ACHN (cell line): ENCODE results near the gene C22orf23.
A peak's percentile ranks its signal among the peaks of the same experiment; 100 is the strongest.

ENCODE experiments used
- DNase-seq: peaks from one replicate; pipeline ENCODE4 v3.0.0-alpha.2; 2015
- in situ Hi-C: cut with HindIII; loops from 2 replicates; pipeline ENCODE4 v1.10.0; 2017; ENCODE audit warnings: low sequenced_read_pairs, low pct_ligation_motif_present, low pct_unique_long_range_greater_than_20kb

Gene C22orf23

DNA sequence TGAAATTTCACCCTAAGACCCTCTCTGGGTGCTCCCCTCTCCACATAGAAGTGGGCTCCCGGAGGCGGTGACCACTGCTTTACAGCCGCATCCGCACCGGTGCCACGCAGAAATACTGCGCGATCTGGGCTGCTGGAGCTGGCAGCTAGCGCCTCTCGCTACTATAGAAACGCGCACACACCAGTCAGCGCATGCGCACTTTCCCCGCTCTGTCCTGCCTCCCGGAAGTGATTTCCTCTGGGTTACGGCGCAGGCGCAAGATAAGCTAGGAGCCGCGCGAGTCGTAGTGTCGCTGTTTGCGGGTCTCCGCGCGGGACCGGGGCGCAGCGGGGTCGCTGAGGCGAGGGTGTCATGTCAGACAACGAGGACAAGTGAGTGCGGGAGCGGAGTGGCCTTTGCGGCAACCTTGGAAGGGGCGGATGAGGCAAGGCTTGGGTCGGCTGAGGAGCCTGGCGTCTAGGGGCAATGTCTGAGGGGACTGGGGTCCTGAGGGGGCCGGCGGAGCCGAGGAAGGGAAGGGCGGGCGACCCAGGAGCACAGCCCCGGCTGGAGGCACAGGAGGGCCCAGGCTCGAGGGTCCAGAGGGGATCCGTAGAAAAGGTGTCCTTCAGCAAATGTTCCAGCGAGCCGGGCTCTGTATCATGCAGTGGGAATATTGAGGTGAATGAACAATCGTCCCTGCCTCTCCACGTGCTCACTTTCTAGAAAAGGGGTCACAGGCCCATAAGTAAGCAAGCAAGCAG, at the start of gene C22orf23, which contains the start of gene POLR2F:
TSS of gene C22orf23 (minus strand) at position 165 of the 743 bp plus-strand sequence. CDS start 452 bp downstream, outside the sequence.
TSS of gene POLR2F (plus strand) at position 263 of the 743 bp plus-strand sequence. CDS start at position 352, 89 bp downstream.
- in situ Hi-C loops: no loop called here

DNA sequence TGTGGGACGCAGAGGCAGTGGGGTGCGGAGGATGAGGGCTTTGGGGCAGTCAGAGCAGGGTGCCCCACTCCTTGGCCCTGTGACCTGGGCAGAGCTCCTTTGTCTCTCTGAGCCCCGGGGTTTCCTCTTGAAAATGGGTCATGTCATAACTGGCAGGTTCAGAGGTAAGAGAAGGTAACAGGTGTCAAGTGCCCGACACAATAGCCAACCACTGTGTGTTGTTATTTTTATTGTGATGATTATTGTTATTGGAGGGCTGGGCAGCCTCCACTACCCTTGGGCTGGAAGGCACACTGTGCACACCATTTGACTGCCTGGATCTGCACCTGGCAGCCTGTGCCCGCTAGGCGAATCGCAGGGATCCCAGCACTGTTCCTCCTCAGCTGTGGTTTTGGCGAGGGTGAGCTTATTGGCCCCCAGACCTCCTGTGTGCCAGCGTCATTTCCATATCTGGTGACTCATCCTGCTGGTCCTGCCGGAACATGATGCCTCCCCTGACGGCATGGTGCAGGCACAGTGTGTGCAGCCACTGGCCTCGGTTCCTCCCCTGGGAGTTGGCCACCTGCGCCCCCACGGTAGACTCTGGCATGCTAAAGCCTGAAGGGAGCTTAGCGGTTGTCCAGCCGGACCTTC, 46.4 kb upstream of the C22orf23 start:
- in situ Hi-C loops: no loop called here
- peak; percentile 67 for DNase-seq

More for the DNA sequence above, at the start of gene C22orf23, which contains the start of gene POLR2F:
- peak; percentile 94 for DNase-seq

DNA sequence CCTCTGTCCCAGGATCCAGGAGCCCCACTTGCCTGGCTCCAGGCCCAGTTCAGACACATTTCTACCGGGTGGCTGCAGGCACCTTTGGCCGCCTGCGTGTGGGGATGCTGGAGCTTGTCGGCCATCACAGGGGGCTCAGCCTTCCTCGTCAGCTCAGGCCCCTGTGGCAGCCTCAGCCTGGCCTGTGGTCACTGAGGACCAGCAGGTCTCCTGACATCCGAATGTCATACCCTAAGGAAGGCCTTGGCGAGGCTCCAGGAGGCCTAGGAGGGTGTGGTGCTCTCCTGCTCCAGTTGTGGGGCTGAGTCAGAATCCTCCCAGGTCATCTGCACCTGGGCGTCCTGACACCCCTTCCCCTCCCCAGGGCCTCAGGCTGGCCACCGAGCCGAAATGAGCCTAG, 45.8 kb upstream of the C22orf23 start:
- in situ Hi-C loops: no loop called here
- no peak for DNase-seq

- no peak for DNase-seq
- in situ Hi-C loops: no loop called here
Measured at GRCh38 chr22:37998543-37998942, 45.1 kb upstream of the C22orf23 start.

DNA sequence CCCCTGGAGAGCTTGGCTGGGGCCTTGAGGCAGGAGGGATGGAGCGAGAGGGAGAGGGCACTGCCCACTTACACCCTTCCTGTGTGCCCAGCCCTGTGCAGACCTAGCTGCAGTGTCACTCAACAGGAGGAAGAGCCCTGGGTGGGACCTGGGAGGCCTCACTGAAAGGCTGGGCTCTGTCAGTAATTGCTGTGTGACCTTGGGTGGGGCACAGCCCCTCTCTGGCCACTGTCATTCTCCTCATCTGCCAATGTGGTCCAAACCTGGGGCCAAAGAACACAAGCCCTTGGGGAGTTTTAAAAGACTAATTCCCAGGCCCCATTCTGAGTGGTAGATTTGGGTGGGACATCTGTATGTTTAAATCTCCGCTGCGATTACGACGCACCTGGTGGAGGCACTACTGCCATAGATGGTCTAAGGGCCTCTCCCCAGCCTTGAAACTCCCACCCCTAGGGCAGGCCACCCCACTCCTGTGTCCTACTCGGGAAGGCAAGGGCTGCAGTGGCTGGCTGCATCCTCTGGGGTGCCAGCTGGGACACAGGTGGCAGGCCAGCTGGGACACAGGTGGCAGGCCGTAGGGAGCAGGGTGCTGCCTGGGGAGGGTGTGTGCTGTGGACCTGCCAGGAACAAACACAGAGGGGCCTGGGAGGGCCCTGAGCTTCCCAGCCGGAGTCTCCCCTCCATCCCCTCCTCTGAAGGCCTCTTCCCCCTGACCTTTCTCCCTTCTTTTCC, 43.3 kb upstream of the C22orf23 start:
- DNase-seq: no peak
- in situ Hi-C loops: no loop called here

DNA sequence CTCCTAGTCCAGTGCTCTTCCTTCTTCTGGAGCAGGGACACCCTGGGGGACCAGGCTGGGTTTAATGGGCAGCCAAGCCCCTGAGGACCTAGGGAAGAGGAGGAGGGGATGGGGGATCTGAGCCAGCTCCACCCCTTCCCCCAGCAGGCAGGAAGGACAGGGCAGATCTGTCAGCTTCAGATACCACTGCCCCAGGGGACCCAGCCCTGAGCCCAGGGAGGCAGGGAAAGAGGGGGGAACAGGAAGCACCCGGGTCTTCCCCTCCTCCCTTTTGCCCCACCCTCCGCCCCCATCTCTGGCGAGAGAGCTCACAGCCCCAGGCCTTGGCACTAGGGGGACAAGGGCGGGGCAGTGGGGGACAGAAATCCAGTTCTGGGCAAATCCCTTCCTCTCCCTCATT, 42.7 kb upstream of the C22orf23 start:
- no peak for DNase-seq
- in situ Hi-C loops: no loop called here

DNA sequence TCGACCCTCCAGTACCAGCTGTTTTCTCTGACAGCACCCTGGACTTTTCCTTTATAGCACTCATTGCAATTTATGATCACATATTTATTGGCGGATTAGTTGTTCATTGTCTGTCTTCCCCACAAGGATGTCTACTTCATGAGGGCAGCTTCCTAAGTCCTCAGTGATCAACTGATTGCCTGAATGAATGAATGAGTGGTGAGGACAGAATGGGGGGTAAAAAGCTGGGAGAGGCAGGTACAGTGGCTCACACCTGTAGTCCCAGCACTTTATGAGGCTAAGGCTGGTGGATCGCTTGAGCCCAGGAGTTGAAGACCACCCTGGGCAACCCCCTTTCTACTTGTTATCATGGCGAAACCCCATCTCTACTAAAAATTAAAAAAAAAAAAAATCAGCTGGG, 42.1 kb upstream of the C22orf23 start:
- DNase-seq: no peak
- in situ Hi-C loops: no loop called here

- in situ Hi-C loops: no loop called here
- no peak for DNase-seq
Measured at GRCh38 chr22:37994982-37995381, 41.6 kb upstream of the C22orf23 start.

GRCh38 chr22:37994049-37994448, 40.6 kb upstream of the C22orf23 start:
- in situ Hi-C loops: no loop called here
- DNase-seq: no peak

GRCh38 chr22:37991731-37992442, 38.5 kb upstream of the C22orf23 start:
- in situ Hi-C loops: no loop called here

DNA sequence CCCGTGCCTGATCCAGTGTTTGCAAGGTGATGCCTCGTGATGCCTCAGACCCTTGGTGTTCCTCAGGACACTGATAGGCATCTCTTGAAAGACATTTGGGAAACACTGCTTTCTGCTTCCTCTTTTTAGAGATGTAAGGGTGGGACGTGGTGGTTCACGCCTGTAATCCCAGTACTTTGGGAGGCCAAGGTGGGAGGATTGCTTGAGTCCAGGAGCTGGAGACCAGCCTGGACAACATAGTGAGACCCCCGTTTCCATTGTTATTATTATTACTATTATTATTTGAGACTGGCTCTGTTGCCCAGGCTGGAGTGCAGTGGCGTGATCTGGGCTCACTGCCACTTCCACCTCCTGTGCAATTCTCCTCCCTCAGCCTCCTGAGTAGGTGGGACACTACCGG, 37.5 kb upstream of the C22orf23 start:
- in situ Hi-C loops: no loop called here
- no peak for DNase-seq

More at GRCh38 chr22:37991731-37992442, 38.5 kb upstream of the C22orf23 start:
- no peak for DNase-seq

DNA sequence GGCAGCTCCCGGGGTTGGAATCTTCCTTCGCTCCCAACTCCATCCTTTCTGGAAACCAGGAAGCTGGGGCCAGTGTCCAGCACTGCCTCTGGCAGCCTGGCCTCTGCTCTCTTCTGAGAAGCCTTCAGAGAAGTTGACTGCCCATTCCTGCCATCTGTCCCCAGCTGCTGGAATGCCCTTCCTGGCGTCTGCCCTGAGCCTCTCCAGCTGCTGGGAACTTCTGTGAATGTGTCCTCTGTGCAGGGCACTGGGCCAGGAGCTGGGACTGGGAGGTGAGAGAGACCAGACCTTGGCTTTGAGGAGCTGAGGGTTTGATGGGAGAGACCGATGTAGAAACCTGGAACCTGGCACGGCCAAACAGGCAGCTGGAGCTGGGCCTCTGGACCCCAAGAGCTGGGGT, 36.9 kb upstream of the C22orf23 start:
- DNase-seq: no peak
- in situ Hi-C loops: no loop called here

DNA sequence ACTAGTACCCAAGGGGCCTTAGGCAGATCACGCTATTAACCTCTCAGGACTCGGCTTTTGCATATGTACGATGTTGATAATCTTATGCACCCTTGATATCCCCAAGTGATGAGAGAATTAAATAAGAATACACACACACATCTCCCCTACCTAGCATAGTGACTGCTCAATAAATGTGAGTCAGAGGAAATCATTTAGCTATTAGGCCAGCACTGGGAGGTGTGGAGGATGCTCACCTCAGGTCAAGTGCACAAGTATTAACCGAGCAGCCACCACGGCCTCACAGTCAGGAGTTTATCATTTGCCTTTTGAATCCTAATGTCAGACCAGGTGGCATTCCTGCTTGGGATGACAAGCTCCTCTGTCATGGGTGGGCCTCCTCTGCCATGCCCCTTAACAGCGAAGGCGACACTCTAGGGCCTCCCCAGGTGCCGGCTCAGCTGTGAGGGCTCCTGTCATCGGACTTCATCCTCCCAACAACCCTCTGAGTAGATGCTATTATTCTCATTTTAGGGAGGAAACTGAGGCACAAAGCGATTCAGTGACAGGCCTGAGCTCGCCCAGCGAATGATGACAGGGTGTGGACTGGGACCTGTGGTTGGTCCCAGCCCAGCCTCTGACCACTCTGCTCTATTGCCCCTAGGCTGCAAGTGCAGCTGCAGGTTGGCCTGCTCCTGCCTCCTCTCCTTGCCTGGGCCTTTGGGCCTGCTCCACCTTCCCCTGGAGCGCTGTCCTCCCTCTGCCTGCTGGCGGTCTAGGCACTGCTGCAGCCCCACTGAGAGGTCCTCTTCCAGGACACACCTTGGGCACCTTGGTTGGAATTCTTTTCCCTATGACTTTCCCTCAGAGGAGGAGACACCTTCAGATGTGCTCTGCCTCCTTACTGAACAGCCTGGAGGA, 36.0 kb upstream of the C22orf23 start:
- in situ Hi-C loops: no loop called here
- DNase-seq: no peak

GRCh38 chr22:37986371-37986770, 33.0 kb upstream of the C22orf23 start:
- in situ Hi-C loops: no loop called here
- no peak for DNase-seq

DNA sequence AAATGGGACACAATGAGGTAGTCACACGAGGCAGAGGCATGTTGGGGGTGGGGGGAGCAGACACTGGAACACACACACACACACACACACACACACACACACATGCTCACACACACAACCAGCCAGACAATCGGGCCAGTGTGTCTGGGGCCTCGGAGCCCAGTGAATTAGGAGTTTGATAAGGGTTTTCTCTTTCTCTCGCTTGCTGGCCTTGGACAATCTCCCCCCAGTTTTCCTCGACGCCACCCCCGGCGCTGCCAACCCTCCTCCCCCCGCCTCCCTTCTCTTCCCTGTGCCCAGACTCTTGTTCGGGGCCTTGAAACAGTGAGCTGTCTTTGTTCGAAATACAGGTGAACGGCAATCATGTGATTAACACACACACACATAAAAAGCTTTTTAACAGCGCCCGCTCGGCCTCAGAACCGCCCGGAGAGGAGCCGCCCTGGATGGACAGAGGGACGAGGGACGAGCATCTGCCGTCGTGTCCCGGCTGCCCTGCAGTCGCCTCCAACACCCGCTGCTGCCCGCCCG, 32.4 kb upstream of the C22orf23 start:
- in situ Hi-C loops: no loop called here
- DNase-seq: no peak

DNA sequence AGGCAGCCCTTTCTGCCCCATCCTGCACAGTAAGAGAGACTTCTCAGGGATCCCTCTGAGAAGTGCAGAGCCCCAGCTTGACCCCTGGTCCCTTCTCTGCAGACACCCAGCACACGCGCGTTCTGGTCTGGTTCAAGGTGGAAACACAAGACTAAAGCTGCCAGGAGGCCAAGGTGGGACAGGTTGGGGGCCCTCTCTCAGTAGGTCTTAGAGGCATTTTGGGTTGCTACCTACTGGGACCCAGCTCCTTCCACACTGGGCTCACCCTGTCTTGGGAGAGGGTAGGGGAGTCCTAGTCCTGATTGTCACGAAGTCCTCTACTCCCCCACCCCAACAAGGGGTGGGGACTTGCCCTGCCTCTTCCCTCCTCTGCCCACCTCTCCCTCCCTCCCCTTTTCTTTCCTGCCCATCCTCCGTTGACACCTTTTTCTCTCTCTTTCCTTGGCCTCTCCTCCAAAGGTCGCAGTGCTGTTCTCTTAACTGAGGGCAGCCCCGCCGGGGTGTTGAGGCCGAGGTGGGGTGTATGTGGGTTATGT, 31.7 kb upstream of the C22orf23 start:
- in situ Hi-C loops: no loop called here
- no peak for DNase-seq
